GM23248 (cell line): Measurements from ENCODE around the gene PNPLA5.

Source experiments
- EZH2 ChIP-seq: fragments of 200-600 bp; sonication (generic); IDR thresholded peaks from 2 replicates; pipeline ENCODE4 v1.6.1; 2018; ENCODE audit warnings: antibody characterized with exemption, mild to moderate bottlenecking; ENCODE audit not compliant: insufficient read depth, poor library complexity, severe bottlenecking
- EZH2phosphoT487 ChIP-seq: fragments of 200-600 bp; sonication (generic); IDR thresholded peaks from 2 replicates; pipeline ENCODE4 v1.6.1; 2018; ENCODE audit warnings: antibody characterized with exemption, moderate library complexity, mild to moderate bottlenecking, low read depth; ENCODE audit not compliant: insufficient read depth

DNA sequence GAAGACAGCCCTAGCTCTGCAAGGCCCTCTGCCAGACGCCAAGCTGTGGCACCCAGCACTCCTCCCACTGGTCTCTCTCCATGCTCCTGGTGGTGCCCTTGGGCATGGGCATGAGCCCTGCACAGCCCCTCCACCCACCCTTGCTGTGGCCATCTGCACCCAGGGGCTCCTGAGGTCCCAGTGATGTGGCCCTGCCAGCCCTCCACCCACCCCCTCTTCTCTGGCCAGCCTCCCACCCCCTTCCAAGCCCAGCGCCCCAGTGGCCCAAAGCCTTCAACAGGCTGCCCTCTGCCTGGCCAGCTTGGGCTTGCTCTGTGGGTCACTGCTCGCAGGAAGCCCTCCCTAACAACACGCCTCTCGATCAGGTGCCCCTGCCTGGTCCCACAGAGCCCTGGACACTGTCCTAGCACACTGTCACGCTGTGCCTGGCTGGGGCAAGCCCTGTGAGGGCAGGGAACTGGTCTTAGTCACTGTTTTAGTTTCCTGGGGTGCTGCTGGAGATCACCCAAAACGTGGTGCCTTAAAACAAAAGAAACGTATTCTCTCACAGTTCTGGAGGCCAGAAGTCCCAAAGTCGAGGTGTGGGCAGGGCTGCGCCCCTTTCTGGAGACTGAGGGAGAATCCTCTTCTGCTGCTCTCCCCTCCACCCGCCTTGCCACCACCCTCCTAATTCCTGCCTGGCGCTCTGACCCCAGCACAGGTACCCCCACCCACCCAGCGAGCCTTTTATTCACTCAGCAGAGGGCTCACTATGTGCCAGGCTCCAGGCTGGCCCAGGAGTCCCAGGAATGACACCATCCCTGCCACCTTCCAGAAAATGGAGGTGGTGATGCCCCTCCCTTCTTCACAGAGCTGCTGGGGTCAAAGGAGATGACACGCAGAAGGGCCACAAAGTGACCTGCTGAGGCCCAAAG, 44.2 kb downstream of the PNPLA5 start:
- no peak for TF ChIP-seq EZH2
- no peak for TF ChIP-seq EZH2phosphoT487
